ENCODE data around the gene PSMG4. TPM values are rescaled to one million over a fixed set of nuclear protein-coding genes. Genes with fewer than 3 reads are reported as not detected.

The PSMG4 gene
- total RNA-seq, 1 experiment from 2014 or later = 29.3 TPM

- Histone ChIP-seq H3K27ac (ENCODE audit: insufficient read length, low read depth, low read length) (no peak overlapping the region), H3K23ac (ENCODE audit: insufficient read length, low read depth, low read length) (no peak overlapping the region), H3K9me3 (ENCODE audit: control insufficient read depth, low read depth, low read length) (no peaks in the 10 kb centered on the region), H3K4me1 (ENCODE audit: insufficient read depth, low read length) (no peaks in the 10 kb centered on the region), H2AFZ (ENCODE audit: low read length) (no peak overlapping the region), H2BK12ac (ENCODE audit: insufficient read length, low read depth, low read length) (no peak overlapping the region), H4K20me1 (ENCODE audit: control insufficient read depth, insufficient read depth, insufficient read length) (no peaks in the 10 kb centered on the region), H2BK15ac (ENCODE audit: low read depth, low read length) (no peak overlapping the region), H3T11ph (ENCODE audit: low read length) (no peak overlapping the region), H4K8ac (replicated peaks; ENCODE audit: insufficient read length, low read depth, low read length) (no peak overlapping the region), H3K4me2 (ENCODE audit: insufficient read depth, insufficient read length, low read length) (no peak overlapping the region), H2BK120ac (ENCODE audit: low read depth, low read length, poor library complexity, severe bottlenecking) (no peak overlapping the region), H3K79me1 (ENCODE audit: insufficient read depth, low read depth, low read length, poor library complexity, severe bottlenecking) (no peaks in the 10 kb centered on the region), H3K14ac (ENCODE audit: insufficient read depth, low read length) (no peak overlapping the region), H4K5ac (ENCODE audit: insufficient read length, low read depth, low read length) (no peak overlapping the region), H3K9ac (ENCODE audit: extremely low read depth, insufficient read length, low read length) (no peak overlapping the region), H3K56ac (ENCODE audit: insufficient read length, low read depth, low read length) (no peak overlapping the region), H3K18ac (ENCODE audit: insufficient read length, low read depth, low read length) (no peak overlapping the region), H3K23me2 (ENCODE audit: insufficient read length, low read depth, low read length, poor library complexity, severe bottlenecking) (no peaks in the 10 kb centered on the region), H3K79me2 (ENCODE audit: insufficient read depth, low read length) (no peaks in the 10 kb centered on the region), H3K27me3 (ENCODE audit: insufficient read depth, low read length) (no peaks in the 10 kb centered on the region), H4K91ac (ENCODE audit: insufficient read length, low read depth, low read length) (no peak overlapping the region), H2BK5ac (ENCODE audit: insufficient read length, low read length) (no peak overlapping the region), H3K4ac (ENCODE audit: low read depth, low read length) (no peak overlapping the region), H2BK20ac (ENCODE audit: low read depth, low read length, poor library complexity, severe bottlenecking) (no peak overlapping the region), H2AK5ac (ENCODE audit: insufficient read length, low read length) (no peak overlapping the region)
- no peaks in the 10 kb centered on the region for H3K9me3 Mint-ChIP-seq
- no peaks in the 10 kb centered on the region; the same call in 1 of the 2 replicates for H3K27me3 Mint-ChIP-seq (ENCODE audit: low read depth)
- TF ChIP-seq CTCF (conservative IDR thresholded peaks at IDR 0.05) = no peak
- H3K36me3 Mint-ChIP-seq (ENCODE audit: insufficient read depth in 1 of 3, low read depth in 3 of 3) = peaks cover 7 to 30% (median 12%) of the 10 kb centered on the region in 3 experiments; a peak in 5 of 7 replicates
- DNase-seq = no peak
- H3K27ac Mint-ChIP-seq = 0 out of 7 replicates have a peak overlapping the region, but pooled peaks of 1 of the 3 experiments have one; percentile 10
- H3K4me1 Mint-ChIP-seq = peaks cover 15 to 16% of the 10 kb centered on the region in 2 experiments
- H3K4me3 Mint-ChIP-seq = no peak overlapping the region
- no CpG with 5 or more reads among the region's 32 CpGs for WGBS (ENCODE audit: extremely low coverage, insufficient read length, low lambda C conversion rate)
These were observed 33.9 kb downstream of the PSMG4 start for GRCh38 chr6:3292431-3293197.
